Stimulated activated CD4-positive, alpha-beta T cell treated with anti-CD3 and anti-CD28 coated beads, Interleukin-15, amount 100 ng/mL, for 1 hour (primary cell): ENCODE results near the gene ASXL1.
"Not testable (repeated sequence)": the region's sequence is repeated elsewhere in the genome, so short reads cannot be mapped to it uniquely, and the experiment has no call there.

ENCODE experiments used
- DNase-seq, 2 donors: peaks; one replicate each; pipeline ENCODE4 v3.0.0-alpha.2; 2020; ENCODE audit warnings: low read depth in 1 of 2, low spot score in 1 of 2

Gene ASXL1

GRCh38 chr20:32336918-32337347 is 21.2 kb upstream of the ASXL1 start:
- no peak for DNase-seq

GRCh38 chr20:32337937-32338661 is 20.0 kb upstream of the ASXL1 start:
- no peak for DNase-seq

GRCh38 chr20:32338665-32339064 is 19.5 kb upstream of the ASXL1 start:
- DNase-seq: no peak

GRCh38 chr20:32339116-32339515 is 19.0 kb upstream of the ASXL1 start:
- DNase-seq: no peak

GRCh38 chr20:32341053-32341452 is 17.1 kb upstream of the ASXL1 start:
- not testable (repeated sequence) for DNase-seq

GRCh38 chr20:32343439-32343838 is 14.7 kb upstream of the ASXL1 start:
- DNase-seq: no peak

- DNase-seq: no peak
Observed at GRCh38 chr20:32344835-32345506, 13.2 kb upstream of the ASXL1 start.

GRCh38 chr20:32348207-32348606 is 9.9 kb upstream of the ASXL1 start:
- DNase-seq: no peak

GRCh38 chr20:32350421-32350820 is 7.7 kb upstream of the ASXL1 start:
- no peak for DNase-seq

GRCh38 chr20:32352121-32352720 is 5.9 kb upstream of the ASXL1 start:
- no peak for DNase-seq

- no peak for DNase-seq
Observed at GRCh38 chr20:32353848-32354496, 4.2 kb upstream of the ASXL1 start.

GRCh38 chr20:32354592-32355416 is 3.3 kb upstream of the ASXL1 start:
- DNase-seq: no peak

- DNase-seq: no peak
Observed at GRCh38 chr20:32355417-32355841, 2.7 kb upstream of the ASXL1 start.

GRCh38 chr20:32355907-32356621 is 2.1 kb upstream of the ASXL1 start:
- not testable (repeated sequence) for DNase-seq

- DNase-seq: no peak
Observed at GRCh38 chr20:32356622-32357374, 1.3 kb upstream of the ASXL1 start.

GRCh38 chr20:32357375-32357868 is 709 bp upstream of the ASXL1 start:
- DNase-seq: no peak

- DNase-seq: no peak
Observed at GRCh38 chr20:32358632-32358882, 426 bp downstream of the ASXL1 start.

GRCh38 chr20:32358883-32359632 is 927 bp downstream of the ASXL1 start:
- DNase-seq: peak; percentile 52 to 66
